GM18870 (cell line): ENCODE results near the gene OR5F1.

Experiments
- ATAC-seq: cut with Tn5 transposase; IDR thresholded peaks from one replicate; pipeline ENCODE4 v1.9.1; 2021; ENCODE audit warnings: moderate library complexity; ENCODE audit not compliant: unreplicated experiment

Gene OR5F1

DNA sequence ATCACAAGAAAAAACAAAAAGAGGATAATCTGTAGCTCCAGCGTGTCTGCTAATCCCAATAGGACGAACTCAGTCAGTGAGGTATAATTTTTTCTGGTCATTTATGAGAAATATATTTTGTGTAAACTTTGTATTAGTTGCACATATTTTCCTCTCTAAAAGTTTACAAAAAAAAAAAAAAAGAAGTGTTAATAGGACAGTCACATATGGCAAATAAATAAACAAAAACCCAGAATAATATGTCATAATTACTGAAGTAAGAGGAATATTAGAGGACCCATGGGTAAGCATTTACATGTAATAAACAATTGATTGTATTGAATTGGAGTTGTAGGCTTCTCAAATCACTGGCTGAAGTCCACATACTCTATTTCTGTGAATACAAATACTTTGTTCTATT, at the start of gene OR5F1:
OR5F1 (minus strand) TSS at position 101 of the 400 bp plus-strand sequence; CDS start at position 101, 0 bp downstream.
- no peak for ATAC-seq

DNA sequence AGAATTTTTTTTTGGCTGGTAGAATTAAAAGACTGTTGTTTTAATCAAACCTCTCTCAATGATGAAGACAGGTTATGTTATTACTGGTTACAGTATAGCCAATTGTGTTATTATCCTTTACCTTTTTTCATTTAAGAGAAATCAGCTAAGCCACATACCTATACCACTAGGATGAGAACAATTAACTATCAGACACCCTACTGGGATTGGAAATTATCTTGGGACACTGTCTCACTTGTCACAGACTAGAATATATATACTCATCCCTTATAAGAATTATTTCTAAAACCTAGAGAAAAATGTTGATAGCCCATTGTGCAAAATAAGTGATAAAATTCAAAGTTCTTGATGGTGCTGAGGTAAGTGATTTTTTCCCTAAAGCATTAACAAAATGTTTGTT, 32.9 kb upstream of the OR5F1 start, which contains the start of gene OR5AS1:
OR5AS1 (plus strand) TSS at position 301 of the 400 bp plus-strand sequence. CDS start 2,765 bp downstream, outside the sequence.
- no peak for ATAC-seq

GRCh38 chr11:56013805-56014204, 19.4 kb upstream of the OR5F1 start:
- no peak for ATAC-seq

GRCh38 chr11:56010716-56011115, 16.3 kb upstream of the OR5F1 start:
- no peak for ATAC-seq

GRCh38 chr11:55970935-55971334, 23.5 kb downstream of the OR5F1 start:
- no peak for ATAC-seq

DNA sequence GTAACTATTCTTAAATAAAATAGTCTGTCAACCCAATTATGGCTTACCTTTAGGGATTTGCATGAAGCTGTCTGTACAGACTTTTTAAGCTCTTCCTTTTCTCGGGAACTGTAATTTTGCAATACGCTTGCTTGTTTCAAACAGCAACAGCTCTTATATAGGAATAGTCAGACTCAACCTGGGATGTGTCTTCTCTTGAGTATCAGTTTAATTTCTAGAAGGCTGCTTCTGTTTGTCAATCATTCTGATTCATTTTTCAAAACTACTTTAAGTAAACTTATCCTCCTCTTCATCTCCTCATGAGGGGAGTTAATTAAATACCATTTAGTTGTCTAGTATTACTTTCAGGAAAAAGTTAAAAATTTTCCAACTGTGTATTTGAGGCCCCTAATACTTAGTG, 24.6 kb downstream of the OR5F1 start, which contains the start of gene OR10AG1:
OR10AG1 (minus strand) TSS at position 101 of the 400 bp plus-strand sequence; CDS start at position 63, 38 bp downstream.
- no peak for ATAC-seq

- no peak for ATAC-seq
Observed at GRCh38 chr11:55967914-55968313, 26.5 kb downstream of the OR5F1 start.

- no peak for ATAC-seq
Observed at GRCh38 chr11:55966391-55966790, 28.0 kb downstream of the OR5F1 start.

- no peak for ATAC-seq
Observed at GRCh38 chr11:55956521-55956920, 37.9 kb downstream of the OR5F1 start.

DNA sequence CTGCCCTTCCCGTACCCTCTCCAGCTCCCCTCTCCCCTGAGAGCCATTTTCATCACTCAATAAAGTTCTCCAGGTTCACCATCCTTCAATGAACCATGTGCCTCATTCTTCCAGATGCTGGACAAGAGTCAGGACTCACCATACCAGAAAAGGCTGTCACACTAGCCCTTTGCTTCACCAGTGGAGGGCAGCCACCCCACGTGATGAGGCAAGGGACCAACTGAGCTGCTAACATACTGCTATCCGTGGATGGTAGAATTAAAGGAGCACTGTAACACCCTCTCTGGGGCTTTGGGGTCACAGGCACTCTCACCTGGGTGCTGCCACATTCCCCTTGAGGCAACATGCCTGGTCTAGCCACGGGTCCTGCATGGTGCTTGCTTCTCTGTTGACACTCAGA, 45.1 kb downstream of the OR5F1 start:
- no peak for ATAC-seq
